ENCODE measurements around the gene MBP. TPM values are rescaled to one million over a fixed set of nuclear protein-coding genes. Genes with fewer than 3 reads are reported as not detected.

The MBP gene
- total RNA-seq, 1 donor from 2014 or later: 90.6 TPM

DNA sequence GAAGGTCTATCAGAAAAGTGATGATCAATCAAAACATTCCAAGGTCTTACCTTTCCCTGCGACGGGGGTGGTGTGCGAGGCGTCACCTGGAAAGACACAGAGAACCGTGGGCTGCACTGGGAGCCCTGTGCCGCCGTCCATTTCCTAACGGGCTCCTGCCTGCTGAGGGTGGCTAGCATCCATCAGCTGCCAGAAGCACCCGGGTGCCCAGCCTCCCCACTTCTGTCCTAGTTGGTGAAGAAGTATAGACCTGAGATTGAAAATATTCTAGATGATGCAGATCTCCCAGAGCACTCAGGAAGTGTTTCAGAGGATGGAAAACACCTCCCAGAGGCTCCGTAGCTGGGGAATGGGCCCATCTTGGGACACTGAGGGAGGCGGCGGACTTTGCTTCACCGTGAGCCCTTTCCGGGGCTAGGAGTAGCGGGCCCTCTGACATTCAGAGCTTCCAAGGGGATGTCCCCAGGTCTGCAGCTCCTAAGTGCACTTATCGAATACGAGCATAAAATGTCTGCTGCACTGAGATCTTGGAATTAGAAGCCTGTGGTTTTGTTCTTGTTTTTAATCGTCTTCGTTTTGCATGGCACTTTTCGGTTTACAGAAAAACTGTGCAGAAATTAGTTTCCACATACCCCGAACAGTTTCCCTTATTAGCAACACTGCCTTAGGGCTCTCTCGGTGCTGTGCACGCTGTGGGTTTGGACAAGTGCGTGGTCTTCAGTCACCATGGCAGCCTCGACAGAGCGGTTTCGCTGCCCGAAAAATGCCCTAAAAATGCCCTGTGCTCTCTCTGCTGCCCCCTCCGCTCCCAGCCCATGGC lies 143.5 kb downstream of the MBP start:
- TF ChIP-seq, protein P1, sequence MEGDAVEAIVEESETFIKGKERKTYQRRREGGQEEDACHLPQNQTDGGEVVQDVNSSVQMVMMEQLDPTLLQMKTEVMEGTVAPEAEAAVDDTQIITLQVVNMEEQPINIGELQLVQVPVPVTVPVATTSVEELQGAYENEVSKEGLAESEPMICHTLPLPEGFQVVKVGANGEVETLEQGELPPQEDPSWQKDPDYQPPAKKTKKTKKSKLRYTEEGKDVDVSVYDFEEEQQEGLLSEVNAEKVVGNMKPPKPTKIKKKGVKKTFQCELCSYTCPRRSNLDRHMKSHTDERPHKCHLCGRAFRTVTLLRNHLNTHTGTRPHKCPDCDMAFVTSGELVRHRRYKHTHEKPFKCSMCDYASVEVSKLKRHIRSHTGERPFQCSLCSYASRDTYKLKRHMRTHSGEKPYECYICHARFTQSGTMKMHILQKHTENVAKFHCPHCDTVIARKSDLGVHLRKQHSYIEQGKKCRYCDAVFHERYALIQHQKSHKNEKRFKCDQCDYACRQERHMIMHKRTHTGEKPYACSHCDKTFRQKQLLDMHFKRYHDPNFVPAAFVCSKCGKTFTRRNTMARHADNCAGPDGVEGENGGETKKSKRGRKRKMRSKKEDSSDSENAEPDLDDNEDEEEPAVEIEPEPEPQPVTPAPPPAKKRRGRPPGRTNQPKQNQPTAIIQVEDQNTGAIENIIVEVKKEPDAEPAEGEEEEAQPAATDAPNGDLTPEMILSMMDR (IDR thresholded peaks at IDR 0.05): no peak
- Histone ChIP-seq H3K27me3 (ENCODE audit: low read depth) (no peaks in the 10 kb centered on the region), H3K4me3 (no peak overlapping the region), H3K27ac (no peak overlapping the region), H3K9me3 (no peaks in the 10 kb centered on the region), H3K4me1 (peaks cover 3% of the 10 kb centered on the region), H3K36me3 (no peaks in the 10 kb centered on the region)
- intact Hi-C loops (cut with DNase I): no loop called here
- DNase-seq: no peak
- no peak for ATAC-seq

DNA sequence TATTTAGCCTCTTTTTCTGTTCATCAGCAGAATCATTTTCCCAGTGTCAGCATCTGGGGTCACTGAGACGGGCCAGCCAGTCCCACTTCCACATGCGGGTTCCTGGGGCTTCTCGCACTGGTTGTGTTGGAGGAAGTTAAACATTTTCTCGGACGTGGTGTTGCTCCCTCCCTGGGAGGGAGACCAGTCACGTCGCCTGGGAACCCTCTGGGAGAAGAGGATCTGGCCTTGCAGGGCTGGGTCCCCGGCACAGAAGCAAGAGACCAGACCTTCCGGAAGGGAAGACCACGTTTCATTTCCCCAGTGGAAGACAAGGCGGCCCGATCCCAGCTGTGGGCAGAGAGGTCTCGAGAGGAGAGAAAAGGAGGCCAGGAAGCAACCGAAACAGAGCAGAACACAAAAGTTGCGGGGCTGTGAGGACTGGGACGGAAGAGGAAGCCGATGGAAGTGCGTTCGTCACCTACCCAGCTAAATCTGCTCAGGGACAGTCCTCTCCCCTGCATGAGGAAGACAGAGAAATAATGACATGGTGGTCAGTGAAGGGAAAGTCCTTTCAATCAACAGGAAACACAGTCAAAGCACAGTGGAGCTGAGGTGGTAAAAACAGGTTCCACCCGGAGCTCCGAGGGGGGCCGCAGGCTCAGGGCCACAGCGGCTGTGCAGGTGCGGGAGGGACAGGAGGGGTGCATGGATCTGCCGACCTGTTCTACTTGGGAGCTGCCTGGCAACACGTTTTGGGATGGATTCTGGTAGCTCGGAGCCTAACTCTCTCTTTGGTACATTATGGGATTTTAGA lies 144.4 kb downstream of the MBP start:
- DNase-seq: no peak
- H3K36me3 ChIP-seq: no peaks in the 10 kb centered on the region
- no peaks in the 10 kb centered on the region for H3K9me3 ChIP-seq
- H3K4me1 ChIP-seq: peaks cover 3% of the 10 kb centered on the region
- intact Hi-C loops (cut with DNase I): no loop called here
- TF ChIP-seq, protein P1 (IDR thresholded peaks at IDR 0.05): no peak
- ATAC-seq: no peak
- no peak overlapping the region for H3K4me3 ChIP-seq
- no peaks in the 10 kb centered on the region for H3K27me3 ChIP-seq (ENCODE audit: low read depth)
- H3K27ac ChIP-seq: peak overlapping the region; percentile 61

DNA sequence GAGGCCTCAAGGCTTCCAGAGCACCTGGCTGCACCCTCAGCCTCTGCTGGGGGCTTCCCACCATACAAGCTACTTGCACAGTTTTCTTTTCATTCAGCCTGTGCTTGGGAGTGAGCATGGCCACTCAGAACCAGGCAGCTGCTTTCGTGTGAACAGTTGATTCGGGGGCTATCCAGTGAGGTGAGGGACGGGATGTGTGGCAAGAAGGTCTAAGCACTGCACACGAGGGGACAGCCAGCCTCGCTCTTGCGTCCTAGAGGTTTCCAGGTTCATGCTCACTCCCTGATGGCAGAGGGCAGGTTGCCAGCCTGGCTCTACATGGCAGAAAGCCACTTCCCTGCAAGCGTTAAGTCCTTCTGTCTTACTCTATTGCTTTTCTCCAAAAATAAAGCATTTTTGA lies 146.2 kb downstream of the MBP start:
- intact Hi-C loops (cut with DNase I): no loop called here
- DNase-seq (no peak), ATAC-seq (no peak)
- Histone ChIP-seq H3K4me1 (peaks cover 3% of the 10 kb centered on the region), H3K27me3 (ENCODE audit: low read depth) (no peaks in the 10 kb centered on the region), H3K4me3 (no peak overlapping the region), H3K36me3 (no peaks in the 10 kb centered on the region), H3K27ac (no peak overlapping the region), H3K9me3 (no peaks in the 10 kb centered on the region)
- TF ChIP-seq, protein P1 (IDR thresholded peaks at IDR 0.05): no peak

DNA sequence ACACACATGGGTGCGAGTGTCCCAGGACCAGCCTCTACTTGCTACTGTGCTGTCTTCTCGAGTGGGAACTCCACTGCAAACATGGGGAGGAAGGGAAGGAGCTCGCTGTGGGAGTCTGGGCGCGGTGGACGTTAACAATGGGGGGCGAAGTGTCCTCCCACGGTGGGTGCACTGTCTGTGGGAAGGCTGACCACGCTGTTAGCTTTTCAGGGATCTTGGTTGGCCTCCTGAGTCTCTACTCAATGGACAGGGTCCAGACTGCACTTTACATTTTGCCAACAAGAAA lies 146.7 kb downstream of the MBP start:
- intact Hi-C loops (cut with DNase I): no loop called here
- no peak for ATAC-seq

DNA sequence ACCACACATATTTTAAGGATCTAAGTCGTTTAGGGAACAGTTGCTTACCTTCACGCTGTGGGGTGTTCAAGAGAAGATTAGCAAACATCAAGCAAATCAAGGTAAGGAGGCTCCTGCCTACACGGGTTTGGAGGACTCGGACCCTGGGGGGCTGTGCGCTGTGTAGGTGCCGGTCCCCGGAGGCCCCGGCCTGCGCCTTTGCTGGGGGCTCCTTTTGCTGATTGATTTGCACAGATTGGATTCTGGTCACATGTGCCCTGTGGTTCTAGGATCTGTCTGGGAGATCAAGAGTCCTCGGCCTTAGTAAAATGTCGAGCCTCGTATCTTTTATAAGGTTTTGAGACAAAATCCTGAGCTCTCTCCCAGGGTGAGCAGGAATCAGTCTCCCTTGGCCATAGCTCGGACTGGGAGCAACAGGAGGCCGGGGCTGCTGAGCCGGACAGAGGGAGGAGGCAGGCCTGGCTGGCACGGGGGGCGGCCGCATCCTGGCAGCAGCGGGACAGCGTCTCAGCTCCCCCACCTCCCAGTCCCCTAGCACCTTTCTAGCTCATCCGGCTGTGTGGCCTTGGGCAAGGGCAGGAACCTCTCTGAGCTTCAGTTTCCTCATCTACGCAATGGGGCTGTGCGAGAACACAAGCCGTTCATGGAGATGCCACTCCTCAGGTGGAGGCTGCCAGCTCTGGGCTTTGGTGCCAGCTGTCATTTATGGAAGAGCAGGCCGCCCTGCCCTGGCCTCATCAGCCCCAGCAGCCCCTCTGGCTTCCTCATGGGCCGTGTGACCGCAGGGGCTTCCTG lies 147.2 kb downstream of the MBP start:
- ATAC-seq (no peak), DNase-seq (peak; percentile 34)
- TF ChIP-seq, protein P1 (IDR thresholded peaks at IDR 0.05): no peak
- Histone ChIP-seq H3K4me3 (no peak overlapping the region), H3K4me1 (peaks cover 3% of the 10 kb centered on the region), H3K36me3 (no peaks in the 10 kb centered on the region), H3K27ac (no peak overlapping the region), H3K27me3 (ENCODE audit: low read depth) (no peaks in the 10 kb centered on the region), H3K9me3 (no peaks in the 10 kb centered on the region)
- intact Hi-C loops (cut with DNase I): no loop called here

More for the DNA sequence above, 146.7 kb downstream of the MBP start:
- H3K27me3 ChIP-seq (ENCODE audit: low read depth): no peaks in the 10 kb centered on the region
- H3K4me3 ChIP-seq: no peak overlapping the region
- no peak for DNase-seq
- H3K9me3 ChIP-seq: no peaks in the 10 kb centered on the region
- no peak overlapping the region for H3K27ac ChIP-seq
- H3K36me3 ChIP-seq: no peaks in the 10 kb centered on the region
- H3K4me1 ChIP-seq: peaks cover 3% of the 10 kb centered on the region
- TF ChIP-seq, protein P1 (IDR thresholded peaks at IDR 0.05): no peak

All from lower lobe of right lung (tissue), 2 donors.